HG03103 (cell line): Measurements from ENCODE around the gene HYAL3.
"Not testable (repeated sequence)": the region's sequence is repeated elsewhere in the genome, so short reads cannot be mapped to it uniquely, and the experiment has no call there.

Source experiments
- ATAC-seq: cut with Tn5 transposase; IDR thresholded peaks from one replicate; pipeline ENCODE4 v1.9.1; 2021; ENCODE audit warnings: low read depth; ENCODE audit not compliant: unreplicated experiment

Gene HYAL3

GRCh38 chr3:50316657-50317242 is 17.5 kb upstream of the HYAL3 start:
- ATAC-seq = no peak

DNA sequence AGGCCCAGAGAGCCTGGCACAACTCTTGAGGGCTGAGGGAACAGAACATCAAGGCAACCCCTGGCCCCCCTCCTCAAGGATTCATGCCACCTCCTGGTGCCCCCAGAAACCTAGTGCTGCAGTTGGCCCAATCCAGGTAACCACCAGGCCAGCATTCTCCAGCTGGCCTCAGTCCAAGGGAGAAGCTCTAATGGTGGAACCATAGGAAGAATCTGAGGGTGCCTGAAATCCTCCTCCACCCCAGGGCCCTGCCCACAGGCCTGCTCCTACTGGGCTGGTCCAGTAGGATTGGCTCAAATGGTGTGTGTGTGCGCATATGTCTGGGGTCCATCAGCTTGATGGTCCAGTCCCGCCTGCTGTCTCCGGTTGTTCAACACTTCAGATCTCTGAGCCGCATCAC is 15.6 kb upstream of the HYAL3 start:
- no peak for ATAC-seq

- no peak for ATAC-seq
These were observed 15.1 kb upstream of the HYAL3 start for GRCh38 chr3:50314342-50314741.

- ATAC-seq = not testable (repeated sequence)
These were observed 12.8 kb upstream of the HYAL3 start for GRCh38 chr3:50312041-50312440.

DNA sequence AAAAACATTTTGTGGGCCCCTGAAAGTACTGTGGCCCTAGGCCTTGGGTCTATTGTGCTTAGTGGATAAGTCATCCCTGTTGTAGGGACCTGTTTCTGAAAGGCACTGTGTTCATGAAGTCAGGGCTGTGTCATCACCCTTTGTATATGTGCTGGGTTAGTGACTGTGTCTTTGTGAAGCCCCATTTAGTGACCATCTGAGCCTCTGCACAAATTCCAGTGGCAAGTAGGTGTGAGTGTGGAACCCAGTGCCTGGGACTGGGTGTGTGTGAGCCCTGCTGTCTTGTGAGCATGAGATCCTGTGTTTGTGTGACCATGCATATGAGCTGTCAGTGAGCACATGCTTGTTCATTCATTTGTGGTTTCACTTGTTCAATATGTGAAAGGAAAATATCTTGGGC is 5.4 kb upstream of the HYAL3 start:
- no peak for ATAC-seq

- no peak for ATAC-seq
These were observed 4.0 kb upstream of the HYAL3 start, which contains the start of gene HYAL1 for GRCh38 chr3:50303013-50303815. Gene HYAL1, minus strand, starts transcription at chr3:50303574. Its CDS starts 618 bp downstream, at chr3:50302956.

- no peak for ATAC-seq
These were observed 3.1 kb upstream of the HYAL3 start for GRCh38 chr3:50302095-50303012.

- no peak for ATAC-seq
These were observed 1.6 kb upstream of the HYAL3 start for GRCh38 chr3:50300681-50301254.

DNA sequence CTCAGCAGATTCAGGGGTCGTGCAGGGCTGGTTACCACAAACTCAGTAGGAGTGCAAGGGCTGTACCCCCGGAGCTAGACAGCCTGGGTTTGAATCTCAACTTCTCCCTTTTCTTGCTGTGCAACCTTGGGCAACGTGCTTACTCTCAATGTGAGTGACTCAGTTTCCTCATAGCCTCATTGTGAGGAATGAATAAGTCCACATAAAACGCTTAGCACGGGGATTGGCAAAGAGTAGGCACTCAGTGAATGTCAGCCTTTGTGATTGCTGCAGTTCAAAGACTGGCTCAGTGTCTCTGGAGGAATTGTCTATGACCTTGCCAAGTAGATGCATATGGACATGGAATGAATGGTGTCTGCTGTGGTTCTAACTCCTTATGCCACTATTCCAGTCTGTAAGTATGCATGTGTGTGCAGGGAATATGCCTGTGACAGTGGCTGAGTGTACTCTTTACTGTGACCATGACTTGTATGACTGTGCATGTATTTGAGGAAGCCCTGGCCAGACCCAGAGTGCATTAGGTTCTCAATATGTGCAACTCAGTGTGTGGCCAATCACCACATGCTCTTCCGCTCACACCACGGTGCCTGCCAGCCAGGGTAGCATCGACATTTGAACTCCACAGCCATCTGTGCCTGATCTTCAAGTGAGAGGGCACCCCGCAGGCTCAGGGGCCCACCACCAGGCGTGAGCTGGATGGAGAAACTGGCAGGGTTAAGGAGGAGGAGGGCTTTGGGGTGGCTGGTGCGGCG is 900 bp upstream of the HYAL3 start:
- ATAC-seq = no peak

GRCh38 chr3:50299638-50299928 is 378 bp upstream of the HYAL3 start:
- no peak for ATAC-seq

DNA sequence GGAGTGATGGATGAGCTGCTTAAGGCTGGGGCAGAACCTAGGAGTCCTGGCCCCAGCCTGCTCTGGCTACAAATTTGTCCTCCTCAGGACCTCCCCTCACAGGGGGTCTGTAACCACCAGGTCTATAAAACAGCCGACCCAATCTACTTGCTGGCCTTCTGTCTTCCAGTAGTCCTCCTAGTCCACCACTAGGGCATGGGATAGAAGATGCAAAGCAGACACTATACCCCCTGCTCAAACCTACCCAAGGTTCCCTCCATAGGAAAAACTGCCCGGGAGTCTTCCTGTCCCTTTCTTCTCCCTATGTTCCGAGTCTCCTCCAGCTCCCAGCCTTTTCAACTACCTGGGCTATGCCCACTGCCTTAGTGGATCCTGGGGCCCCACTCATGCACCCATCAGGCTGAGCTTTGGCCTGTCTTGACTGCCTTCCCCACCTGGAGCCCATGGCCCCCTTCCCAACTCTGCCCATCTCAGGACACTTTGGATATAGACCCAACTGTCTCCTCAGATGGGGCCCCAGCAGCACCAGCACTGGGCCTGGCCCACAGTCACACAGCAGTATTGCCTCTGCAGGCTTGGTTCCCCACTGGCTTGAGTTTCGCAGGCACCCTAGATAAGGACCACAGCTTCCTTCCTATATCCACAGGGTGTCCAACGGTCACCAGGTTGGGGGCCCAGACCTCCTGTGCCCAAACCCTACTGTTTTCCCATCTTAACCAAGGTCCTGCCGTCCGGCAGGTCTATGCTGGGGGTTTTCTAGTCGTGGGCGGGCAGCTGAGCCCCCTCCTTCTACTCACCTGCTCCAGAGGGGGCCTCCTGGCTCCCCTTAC is 1.1 kb downstream of the HYAL3 start:
- ATAC-seq = no peak

GRCh38 chr3:50297384-50297775 is 1.8 kb downstream of the HYAL3 start:
- ATAC-seq = no peak

GRCh38 chr3:50296721-50297383 is 2.4 kb downstream of the HYAL3 start:
- no peak for ATAC-seq

GRCh38 chr3:50295553-50296431 is 3.4 kb downstream of the HYAL3 start:
- ATAC-seq = no peak

DNA sequence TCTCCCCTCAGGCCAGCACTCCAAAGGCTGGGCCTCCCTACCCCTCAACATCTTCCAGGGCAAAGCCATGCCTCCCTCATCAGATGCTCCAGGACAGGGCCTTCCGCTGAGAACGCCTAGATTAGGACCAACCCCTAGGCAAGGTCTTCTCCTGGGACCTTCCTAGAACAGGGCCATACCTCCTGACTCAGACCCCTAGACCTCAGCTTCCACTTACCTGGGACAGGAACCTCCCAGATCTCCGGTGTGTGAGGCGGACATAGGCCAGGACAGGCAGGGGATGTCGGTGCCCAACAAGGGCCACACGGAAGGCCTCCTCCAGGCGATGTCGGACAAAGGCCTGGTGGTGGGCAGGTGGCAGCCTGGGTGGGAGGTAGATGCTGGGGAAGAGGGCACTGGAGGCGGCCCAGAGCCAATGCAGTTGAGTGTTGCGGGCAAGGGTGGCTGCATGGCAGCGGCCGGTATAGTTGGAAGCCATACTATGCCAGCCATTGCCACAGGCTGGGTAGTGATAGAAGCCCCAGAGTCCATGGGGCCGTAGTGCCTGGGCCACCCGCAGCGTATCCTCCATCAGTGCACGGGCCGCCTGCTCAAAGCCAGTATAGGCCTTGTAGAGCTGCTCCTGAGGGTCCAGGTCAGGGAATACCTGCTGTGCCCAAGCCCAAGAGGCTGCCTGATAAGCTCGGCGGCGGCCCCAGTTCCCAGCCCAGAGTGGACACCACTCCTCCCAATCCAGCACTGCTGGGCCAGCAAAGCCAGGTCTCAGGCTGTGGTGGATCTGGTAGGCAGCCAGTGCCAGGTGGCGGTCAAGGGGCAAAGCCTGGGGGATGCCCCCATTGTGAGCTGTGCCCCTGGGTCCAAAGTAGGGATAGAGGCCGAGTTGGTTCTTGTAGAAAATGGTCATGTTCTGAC is 4.5 kb downstream of the HYAL3 start:
- ATAC-seq = no peak

DNA sequence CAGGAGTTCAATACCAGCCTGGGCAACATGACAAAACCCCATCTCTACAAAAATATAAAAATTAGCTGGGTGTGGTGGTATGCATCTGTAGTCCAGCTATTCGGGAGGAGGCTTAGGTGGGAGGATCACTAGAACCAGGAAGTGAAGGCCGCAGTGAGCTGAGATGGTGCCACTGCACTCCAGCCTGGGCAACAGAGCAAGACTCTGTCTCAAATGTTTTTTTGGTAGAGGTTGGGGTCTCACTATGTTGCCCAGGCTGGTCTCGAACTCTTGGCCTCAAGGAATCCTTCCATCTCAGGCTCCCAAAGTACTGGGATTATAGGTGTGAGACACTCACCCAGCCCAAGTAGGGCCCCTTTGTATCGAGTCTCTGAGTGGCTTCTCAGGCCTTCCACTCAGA is 5.1 kb downstream of the HYAL3 start:
- ATAC-seq = no peak
